Fibroblast of lung (primary cell): ENCODE measurements around the gene MARF1. TPM values are rescaled to one million over a fixed set of nuclear protein-coding genes. Genes with fewer than 3 reads are reported as not detected.

Source experiments
- DNase-seq, 2 donors: peaks; one replicate each; pipeline versions ENCODE4 v3.0.0 to v3.0.0-alpha.2; 2010; ENCODE audit warnings: low read depth in 2 of 2
- H2AFZ ChIP-seq: 2 replicates; pipeline ENCODE4 v1.5.1; 2012; ENCODE audit warnings: low read length, control low read depth, inconsistent platforms
- H3K27ac ChIP-seq: 2 replicates; pipeline ENCODE4 v1.5.1; 2011; ENCODE audit warnings: low read length, control low read depth; ENCODE audit not compliant: insufficient read depth
- H3K27me3 ChIP-seq: 2 replicates; pipeline ENCODE4 v1.5.1; 2011; ENCODE audit warnings: mild to moderate bottlenecking, low read length; ENCODE audit not compliant: control insufficient read depth, insufficient read depth
- H3K36me3 ChIP-seq: 2 replicates; pipeline ENCODE4 v1.5.1; 2011; ENCODE audit warnings: low read length; ENCODE audit not compliant: control insufficient read depth, insufficient read depth
- H3K4me1 ChIP-seq: 2 replicates; pipeline ENCODE4 v1.5.1; 2011; ENCODE audit warnings: low read length; ENCODE audit not compliant: control insufficient read depth, insufficient read depth; ENCODE audit errors: extremely low read depth
- H3K4me2 ChIP-seq: 2 replicates; pipeline ENCODE4 v1.5.1; 2011; ENCODE audit warnings: low read length, control low read depth; ENCODE audit not compliant: insufficient read depth; ENCODE audit errors: extremely low read depth
- H3K4me3 ChIP-seq, 4 experiments: fragments of 200-600 bp in 1 of 4; sonication (generic) in 1 of 4; replicated peaks in 1 of 4; 2 replicates each; pipeline ENCODE4 v1.5.1; 2011 to 2016; ENCODE audit warnings: low read length in 4 of 4, low read depth in 3 of 4, mild to moderate bottlenecking in 3 of 4, control low read depth in 2 of 4, inconsistent platforms in 1 of 4, mixed read lengths in 1 of 4; ENCODE audit not compliant: insufficient read depth in 1 of 4; ENCODE audit errors: control extremely low read depth in 1 of 4
- H3K79me2 ChIP-seq: 2 replicates; pipeline ENCODE4 v1.5.1; 2012; ENCODE audit warnings: mild to moderate bottlenecking, low read length, inconsistent platforms; ENCODE audit not compliant: control insufficient read depth, insufficient read depth
- H3K9ac ChIP-seq: 2 replicates; pipeline ENCODE4 v1.5.1; 2011; ENCODE audit warnings: mild to moderate bottlenecking, low read length, control low read depth; ENCODE audit not compliant: insufficient read depth
- H3K9me3 ChIP-seq: 2 replicates; pipeline ENCODE4 v1.5.1; 2012; ENCODE audit warnings: low read depth, low read length; ENCODE audit not compliant: control insufficient read depth, insufficient read depth
- H4K20me1 ChIP-seq: 2 replicates; pipeline ENCODE4 v1.5.1; 2011; ENCODE audit warnings: low read length; ENCODE audit not compliant: control insufficient read depth, insufficient read depth; ENCODE audit errors: extremely low read depth
- CTCF ChIP-seq, 2 donors: IDR thresholded peaks in 1 of 2; conservative IDR thresholded peaks in 1 of 2; 1 replicate in 1 of 2; 2 replicates in 1 of 2; pipeline ENCODE4 v1.5.1; 2011 to 2012; ENCODE audit warnings: low read length in 2 of 2, control low read depth in 1 of 2, inconsistent platforms in 1 of 2, low read depth in 1 of 2, mild to moderate bottlenecking in 1 of 2
- EZH2 ChIP-seq: IDR thresholded peaks from 2 replicates; pipeline ENCODE4 v1.5.1; 2012; ENCODE audit warnings: low read length, control low read depth, mild to moderate bottlenecking; ENCODE audit errors: missing control alignments
- polyA plus RNA-seq, 2 donors: library from polyadenylated mRNA; depleted of rRNA in 1 of 2; stranded (reverse) in 1 of 2; unstranded in 1 of 2; fragments of >200 nt; gene quantifications; 2 replicates each; pipeline ENCODE4 v1.2.1, GENCODE V29; 2011 to 2012; ENCODE audit warnings: missing spikeins in 1 of 2
- total RNA-seq: library from RNA; depleted of rRNA; stranded (reverse); fragments of >200 nt; gene quantifications from 2 replicates; pipeline ENCODE4 v1.2.1, GENCODE V29; 2014

Gene MARF1
- total and polyA plus RNA-seq, 2 donors (not counting 1 experiment from before 2014, with no cell fraction given) = 14.6 to 18.8 TPM

GRCh38 chr16:15690296-15690695, 47.3 kb upstream of the MARF1 start:
- Histone ChIP-seq H3K27ac (no peak overlapping the region), H2AFZ (no peak overlapping the region), H4K20me1 (no peaks in the 10 kb centered on the region), H3K9ac (no peak overlapping the region), H3K36me3 (peaks cover 11% of the 10 kb centered on the region), H3K4me1 (no peaks in the 10 kb centered on the region), H3K79me2 (no peaks in the 10 kb centered on the region), H3K27me3 (no peaks in the 10 kb centered on the region), H3K4me3 (no peak overlapping the region), H3K4me2 (no peak overlapping the region), H3K9me3 (no peaks in the 10 kb centered on the region)
- DNase-seq = peak in 1 of 2 donors; percentile 52
- TF ChIP-seq EZH2 (no peak), CTCF (conservative IDR thresholded peaks at IDR 0.05 in 1 of 2, IDR thresholded peaks at IDR 0.05 in 1 of 2; ENCODE audit: low read depth in 1 of 2, low read length in 2 of 2) (no peak)

- peaks cover 11% of the 10 kb centered on the region for H3K36me3 ChIP-seq
- no peak overlapping the region for H3K4me3 ChIP-seq
- no peak overlapping the region for H2AFZ ChIP-seq
- no peaks in the 10 kb centered on the region for H3K9me3 ChIP-seq
- no peaks in the 10 kb centered on the region for H3K4me1 ChIP-seq
- H3K27me3 ChIP-seq = no peaks in the 10 kb centered on the region
- H3K79me2 ChIP-seq = no peaks in the 10 kb centered on the region
- H4K20me1 ChIP-seq = no peaks in the 10 kb centered on the region
- no peak overlapping the region for H3K9ac ChIP-seq
- TF ChIP-seq CTCF (conservative IDR thresholded peaks at IDR 0.05 in 1 of 2, IDR thresholded peaks at IDR 0.05 in 1 of 2; ENCODE audit: low read depth in 1 of 2, low read length in 2 of 2) = no peak
- no peak for TF ChIP-seq EZH2
- peak in 1 of 2 donors; percentile 52 for DNase-seq
- H3K27ac ChIP-seq = no peak overlapping the region
- no peak overlapping the region for H3K4me2 ChIP-seq
Measured at GRCh38 chr16:15689290-15689689, 46.3 kb upstream of the MARF1 start.

GRCh38 chr16:15686287-15686686, 43.3 kb upstream of the MARF1 start:
- no peaks in the 10 kb centered on the region for H3K27me3 ChIP-seq
- no peaks in the 10 kb centered on the region for H3K79me2 ChIP-seq
- no peak overlapping the region for H3K9ac ChIP-seq
- no peaks in the 10 kb centered on the region for H4K20me1 ChIP-seq
- H3K4me1 ChIP-seq = no peaks in the 10 kb centered on the region
- no peak overlapping the region for H3K4me2 ChIP-seq
- H3K27ac ChIP-seq = no peak overlapping the region
- peaks cover 9% of the 10 kb centered on the region for H3K36me3 ChIP-seq
- no peak overlapping the region for H3K4me3 ChIP-seq
- no peaks in the 10 kb centered on the region for H3K9me3 ChIP-seq
- no peak overlapping the region for H2AFZ ChIP-seq
- no peak for DNase-seq
- TF ChIP-seq CTCF (conservative IDR thresholded peaks at IDR 0.05 in 1 of 2, IDR thresholded peaks at IDR 0.05 in 1 of 2; ENCODE audit: low read depth in 1 of 2, low read length in 2 of 2) = no peak
- TF ChIP-seq EZH2 = no peak
